Hypothalamus (tissue), 51 donors: ENCODE measurements around the gene PRSS23.
"Not testable (repeated sequence)": the region's sequence is repeated elsewhere in the genome, so short reads cannot be mapped to it uniquely, and the experiment has no call there.

Experiments used
- DNase-seq, 51 donors: peaks; one replicate each; lab custom pipeline; 2025; lab: John Stamatoyannopoulos, UW

The PRSS23 gene

GRCh38 chr11:86800076-86800959 is at the start of gene PRSS23:
TSS of gene PRSS23 (plus strand) at chr11:86800542. CDS start at chr11:86807644, 7,102 bp downstream.
- DNase-seq, result peak in 23 of 51 donors; percentile 5 to 44 (median 24)

GRCh38 chr11:86753459-86753858 is 46.9 kb upstream of the PRSS23 start:
- no peak for DNase-seq

- no peak for DNase-seq
These were observed 45.2 kb upstream of the PRSS23 start for GRCh38 chr11:86755146-86755545.

- no peak for DNase-seq
These were observed 42.2 kb upstream of the PRSS23 start for GRCh38 chr11:86758171-86758570.

- no peak for DNase-seq
These were observed 39.8 kb upstream of the PRSS23 start for GRCh38 chr11:86760577-86760976.

GRCh38 chr11:86761978-86762377 is 38.4 kb upstream of the PRSS23 start:
- no peak for DNase-seq

- no peak for DNase-seq
These were observed 35.1 kb upstream of the PRSS23 start for GRCh38 chr11:86765203-86765602.

- no peak for DNase-seq
These were observed 34.5 kb upstream of the PRSS23 start for GRCh38 chr11:86765878-86766277.

GRCh38 chr11:86769219-86769618 is 31.1 kb upstream of the PRSS23 start:
- no peak for DNase-seq

- not testable (repeated sequence) for DNase-seq
These were observed 29.8 kb upstream of the PRSS23 start for GRCh38 chr11:86770473-86771027.

- no peak for DNase-seq
These were observed 27.3 kb upstream of the PRSS23 start for GRCh38 chr11:86772999-86773398.

- DNase-seq, result no peak
These were observed 26.7 kb upstream of the PRSS23 start for GRCh38 chr11:86773513-86774252.

GRCh38 chr11:86774417-86774816 is 25.9 kb upstream of the PRSS23 start:
- DNase-seq, result no peak

GRCh38 chr11:86775361-86775760 is 25.0 kb upstream of the PRSS23 start:
- DNase-seq, result no peak

GRCh38 chr11:86781546-86781945 is 18.8 kb upstream of the PRSS23 start:
- DNase-seq, result no peak

GRCh38 chr11:86782742-86783141 is 17.6 kb upstream of the PRSS23 start:
- no peak for DNase-seq

GRCh38 chr11:86783661-86784060 is 16.7 kb upstream of the PRSS23 start:
- no peak for DNase-seq

GRCh38 chr11:86784241-86784681 is 16.1 kb upstream of the PRSS23 start:
- no peak for DNase-seq

- no peak for DNase-seq
These were observed 14.8 kb upstream of the PRSS23 start for GRCh38 chr11:86785576-86785975.

- no peak for DNase-seq
These were observed 13.3 kb upstream of the PRSS23 start for GRCh38 chr11:86787018-86787536.

- no peak for DNase-seq
These were observed 12.7 kb upstream of the PRSS23 start for GRCh38 chr11:86787656-86788055.
